ENCODE results near the gene GRID2.

Gene GRID2

GRCh38 chr4:92535599-92535998 lies 231.8 kb downstream of the GRID2 start:
- no peak for DNase-seq

GRCh38 chr4:92551616-92552015 lies 247.8 kb downstream of the GRID2 start:
- no peak for DNase-seq

DNA sequence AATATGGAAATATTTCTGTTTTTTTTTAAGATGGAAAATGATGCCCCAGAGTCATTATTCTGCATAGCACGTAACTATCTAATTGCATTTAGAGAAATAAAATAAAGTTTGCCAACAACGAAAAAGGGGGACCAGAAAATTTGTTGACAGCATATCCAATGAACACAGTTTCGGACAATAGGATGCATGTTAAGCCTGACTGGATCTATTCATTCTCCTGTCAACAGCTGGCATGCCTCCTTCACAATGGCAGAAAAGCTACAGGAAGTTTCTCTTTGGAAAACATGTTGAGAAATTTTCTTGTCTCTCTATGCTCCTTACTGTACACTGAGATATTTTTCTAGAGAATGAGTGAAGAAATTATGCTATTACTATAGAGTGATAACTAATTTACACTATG lies 262.5 kb downstream of the GRID2 start:
- no peak for DNase-seq

- DNase-seq: no peak
Measured at GRCh38 chr4:92580816-92581215, 277.1 kb downstream of the GRID2 start.

DNA sequence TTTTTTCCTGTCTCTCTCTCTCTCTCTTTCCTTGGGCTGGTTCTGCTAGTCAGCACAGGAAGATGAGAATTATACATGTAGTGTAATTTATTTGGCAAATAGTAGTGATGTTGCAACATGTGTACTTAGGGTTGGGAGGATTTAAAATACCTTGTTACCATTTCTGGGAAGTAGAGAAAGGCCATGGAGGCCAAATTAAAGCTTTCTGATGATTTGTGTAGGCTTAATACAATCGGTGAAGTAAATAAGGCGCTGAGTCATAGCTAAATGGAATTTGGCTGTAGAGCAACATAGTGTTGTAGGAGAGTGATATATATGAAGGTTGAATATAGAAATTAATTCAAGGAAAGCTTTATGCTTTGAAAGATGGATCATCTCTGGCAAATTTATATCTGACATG lies 295.3 kb downstream of the GRID2 start:
- no peak for DNase-seq

DNA sequence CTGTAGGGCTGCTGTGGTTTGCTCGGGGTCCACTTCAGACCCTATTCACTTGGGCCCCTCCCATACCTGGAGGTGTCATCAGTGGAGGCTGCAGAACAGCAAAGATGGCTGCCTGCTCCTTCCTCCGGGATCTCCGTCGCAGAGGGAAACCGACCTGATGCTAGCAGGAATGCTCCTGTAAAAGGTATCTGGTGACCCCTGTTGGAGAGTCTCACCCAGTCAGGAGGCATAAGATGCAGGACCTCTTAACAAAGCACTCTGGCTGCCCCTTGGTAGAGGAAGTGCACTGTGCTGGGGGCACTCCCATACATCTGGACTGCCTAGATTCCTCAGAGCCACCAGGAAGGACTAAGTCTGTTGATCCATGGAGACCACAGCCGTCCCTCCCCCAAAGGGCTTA lies 296.9 kb downstream of the GRID2 start:
- no peak for DNase-seq

- no peak for DNase-seq
Measured at GRCh38 chr4:92606227-92606626, 302.5 kb downstream of the GRID2 start.

GRCh38 chr4:92615049-92615448 lies 311.3 kb downstream of the GRID2 start:
- no peak for DNase-seq

DNA sequence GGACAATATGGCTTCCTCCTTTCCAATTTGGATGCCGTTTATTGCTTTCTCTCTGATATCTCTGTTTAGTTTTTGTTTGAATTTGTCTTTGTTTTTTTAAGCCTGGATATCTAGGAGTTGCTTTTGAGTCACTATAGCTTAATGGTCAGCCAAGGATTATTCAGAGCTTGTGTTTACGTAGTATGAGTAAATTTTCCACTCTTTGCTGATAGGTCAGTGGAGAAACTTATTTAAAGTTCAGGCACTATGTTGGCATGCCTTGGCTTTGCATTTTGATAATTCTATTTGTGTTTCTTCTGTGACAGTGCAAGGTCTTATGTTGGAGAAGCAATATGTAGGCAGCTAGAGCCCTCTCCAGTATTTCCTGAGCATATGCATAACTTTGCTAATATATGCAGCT lies 315.2 kb downstream of the GRID2 start:
- no peak for DNase-seq

- no peak for DNase-seq
Measured at GRCh38 chr4:92629302-92629701, 325.5 kb downstream of the GRID2 start.

GRCh38 chr4:92634882-92635281 lies 331.1 kb downstream of the GRID2 start:
- no peak for DNase-seq

GRCh38 chr4:92636038-92636806 lies 332.5 kb downstream of the GRID2 start:
- DNase-seq: no peak

DNA sequence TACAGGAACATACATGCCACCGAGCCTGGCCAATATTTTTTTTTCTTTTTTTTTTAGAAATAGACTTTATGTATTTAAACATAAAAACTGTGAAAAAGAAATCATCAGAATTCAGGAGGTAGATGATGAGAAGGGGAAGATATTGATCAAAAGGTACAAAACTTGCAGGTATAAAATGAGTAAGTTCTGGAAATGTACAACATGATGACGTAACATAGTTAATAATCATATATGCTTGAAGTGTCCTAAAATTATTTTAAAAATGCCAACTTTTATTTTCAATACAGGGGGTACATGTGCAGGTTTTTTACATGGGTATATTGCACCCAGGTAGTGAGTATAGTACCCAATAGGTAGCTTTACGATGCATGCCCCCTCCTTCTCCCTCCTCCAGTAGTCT lies 337.6 kb downstream of the GRID2 start:
- DNase-seq: no peak

- no peak for DNase-seq
Measured at GRCh38 chr4:92646826-92647225, 343.1 kb downstream of the GRID2 start.

- DNase-seq: no peak
Measured at GRCh38 chr4:92651536-92651935, 347.8 kb downstream of the GRID2 start.

- DNase-seq: no peak
Measured at GRCh38 chr4:92654084-92654483, 350.3 kb downstream of the GRID2 start.

DNA sequence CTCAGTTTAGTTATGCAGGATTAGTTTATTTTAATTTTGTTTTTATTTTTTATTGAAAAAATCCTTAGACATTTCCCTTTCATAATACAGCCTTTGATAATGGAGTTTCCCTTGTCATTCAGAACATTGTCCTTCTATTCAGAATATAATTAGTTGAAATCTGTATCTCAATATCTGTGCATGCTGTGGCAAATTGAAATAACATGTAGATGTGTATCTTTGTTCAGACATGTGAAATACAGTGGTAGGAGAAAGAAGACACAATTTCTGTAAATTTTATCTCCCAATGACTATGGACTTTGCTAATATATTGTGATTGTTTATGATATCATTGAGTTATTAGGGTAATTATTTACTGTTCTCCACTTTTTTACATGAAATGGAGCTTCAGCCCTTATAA lies 353.9 kb downstream of the GRID2 start:
- no peak for DNase-seq

GRCh38 chr4:92658318-92658717 lies 354.6 kb downstream of the GRID2 start:
- DNase-seq: no peak

DNA sequence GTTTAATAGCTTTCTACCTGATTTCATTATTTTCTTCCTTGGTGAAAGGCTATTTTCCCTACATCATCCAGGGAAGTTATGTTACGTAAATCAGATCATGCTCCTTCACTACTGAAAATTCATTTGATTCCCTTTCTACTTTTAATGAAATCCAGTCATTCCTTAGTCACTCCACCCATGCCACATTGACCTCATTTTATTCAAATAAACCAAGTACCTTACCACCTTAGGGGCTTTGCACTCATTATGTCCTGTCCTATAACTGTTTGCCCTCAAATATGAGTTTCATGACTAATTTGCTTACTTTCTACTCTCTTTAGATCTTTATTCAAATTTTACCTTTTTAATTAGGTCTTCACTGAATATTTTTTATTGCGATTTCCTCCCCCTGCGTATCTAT lies 374.0 kb downstream of the GRID2 start:
- no peak for DNase-seq

GRCh38 chr4:92678292-92678691 lies 374.5 kb downstream of the GRID2 start:
- DNase-seq: no peak

- DNase-seq: no peak
Measured at GRCh38 chr4:92679149-92679548, 375.4 kb downstream of the GRID2 start.

DNA sequence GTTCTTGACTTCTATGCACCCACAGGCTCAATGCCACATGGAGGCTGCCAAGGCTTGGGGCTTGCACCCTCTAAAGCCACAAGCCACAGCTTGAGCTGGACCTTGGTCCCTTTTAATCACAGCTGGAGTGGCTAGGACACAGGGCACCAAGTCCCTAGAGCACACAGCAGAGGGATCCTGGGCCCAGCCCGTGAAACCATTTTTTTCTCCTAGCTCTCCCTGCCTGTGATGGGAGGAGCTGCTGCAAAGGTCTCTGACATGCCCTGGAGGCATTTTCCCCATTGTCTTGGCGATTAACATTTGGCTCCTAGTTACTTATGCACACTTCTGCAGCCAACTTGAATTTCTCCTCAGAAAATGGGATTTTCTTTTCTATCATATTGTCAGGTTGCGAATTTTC lies 410.9 kb downstream of the GRID2 start:
- no peak for DNase-seq

GRCh38 chr4:92733231-92733630 lies 429.5 kb downstream of the GRID2 start:
- DNase-seq: no peak

GRCh38 chr4:92735025-92735665 lies 431.4 kb downstream of the GRID2 start:
- no peak for DNase-seq

DNA sequence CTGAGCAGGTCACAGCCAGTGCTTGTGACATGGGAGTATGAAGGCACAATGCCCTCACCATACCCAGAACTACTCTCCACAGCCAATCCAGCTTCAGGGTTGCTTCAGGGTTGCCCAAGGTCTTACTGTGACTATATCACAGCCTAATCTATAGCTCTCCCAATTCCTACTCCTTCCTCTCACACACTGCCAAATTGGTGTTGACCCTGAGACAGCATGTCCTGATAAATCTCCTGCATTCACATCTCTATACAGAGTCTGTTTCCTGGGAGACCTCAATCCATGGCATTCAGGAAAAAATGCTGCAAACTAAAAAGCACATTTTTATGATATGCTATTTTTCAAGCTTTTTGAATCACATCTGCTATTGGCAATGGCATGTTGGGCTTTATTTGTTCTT lies 456.7 kb downstream of the GRID2 start:
- DNase-seq: no peak
